ENCODE data around the gene NOXA1. TPM values are rescaled to one million over a fixed set of nuclear protein-coding genes. Genes with fewer than 3 reads are reported as not detected.

The NOXA1 gene
- total RNA-seq, 3 donors from 2014 or later = 2.9 to 13.8 (median 4.6) TPM

- intact Hi-C loops (cut with DNase I; ENCODE audit: low total_unique reads) = no loop called here
- no peak for TF ChIP-seq POLR2AphosphoS5 (IDR thresholded peaks at IDR 0.05)
- TF ChIP-seq CTCF (IDR thresholded peaks at IDR 0.05) = no peak
- TF ChIP-seq POLR2A (IDR thresholded peaks at IDR 0.05) = no peak
- no peaks in the 10 kb centered on the region for H3K9me3 ChIP-seq
- no peak for DNase-seq (ENCODE audit: low spot score in 2 of 2)
- no peak overlapping the region for H3K4me3 ChIP-seq
- H3K27ac ChIP-seq = no peak overlapping the region
- H3K27me3 ChIP-seq = no peaks in the 10 kb centered on the region
- H3K4me1 ChIP-seq = no peaks in the 10 kb centered on the region
- H3K36me3 ChIP-seq = no peaks in the 10 kb centered on the region
These were observed 25.3 kb upstream of the NOXA1 start for GRCh38 chr9:137397675-137398423.

GRCh38 chr9:137398561-137399468 lies 24.4 kb upstream of the NOXA1 start:
- TF ChIP-seq POLR2AphosphoS5 (IDR thresholded peaks at IDR 0.05) (no peak), POLR2A (IDR thresholded peaks at IDR 0.05) (no peak), CTCF (IDR thresholded peaks at IDR 0.05) (no peak)
- no peaks in the 10 kb centered on the region for H3K36me3 ChIP-seq
- DNase-seq (ENCODE audit: low spot score in 2 of 2) = no peak
- no peak overlapping the region for H3K27ac ChIP-seq
- H3K4me3 ChIP-seq = no peak overlapping the region
- no peaks in the 10 kb centered on the region for H3K27me3 ChIP-seq
- intact Hi-C loops (cut with DNase I; ENCODE audit: low total_unique reads) = no loop called here
- no peaks in the 10 kb centered on the region for H3K4me1 ChIP-seq
- no peaks in the 10 kb centered on the region for H3K9me3 ChIP-seq

DNA sequence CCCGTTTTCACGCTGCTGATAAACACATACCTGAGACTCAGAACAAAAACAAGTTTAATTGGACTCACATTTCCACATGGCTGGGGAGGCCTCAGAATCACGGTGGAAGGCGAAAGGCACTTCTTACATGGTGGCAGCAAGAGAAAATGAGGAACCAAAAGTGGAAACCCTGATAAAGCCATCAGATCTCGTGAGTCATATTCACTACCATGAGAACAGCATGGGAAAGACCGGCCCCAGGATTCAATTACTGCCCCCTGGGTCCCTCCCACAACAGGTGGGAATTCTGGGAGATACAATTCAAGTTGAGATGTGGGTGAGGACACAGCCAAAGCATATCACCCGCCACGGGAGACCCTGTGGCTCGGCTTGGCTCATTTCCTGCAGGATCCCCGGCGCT lies 20.4 kb upstream of the NOXA1 start:
- H3K9me3 ChIP-seq = no peaks in the 10 kb centered on the region
- DNase-seq (ENCODE audit: low spot score in 2 of 2) = no peak
- no peak for TF ChIP-seq POLR2AphosphoS5 (IDR thresholded peaks at IDR 0.05)
- no peak for TF ChIP-seq POLR2A (IDR thresholded peaks at IDR 0.05)
- no peak for TF ChIP-seq CTCF (IDR thresholded peaks at IDR 0.05)
- peaks cover 9 to 12% of the 10 kb centered on the region in 2 donors for H3K4me1 ChIP-seq
- no peaks in the 10 kb centered on the region for H3K36me3 ChIP-seq
- intact Hi-C loops (cut with DNase I; ENCODE audit: low total_unique reads) = no loop called here
- no peaks in the 10 kb centered on the region for H3K27me3 ChIP-seq
- H3K4me3 ChIP-seq = no peak overlapping the region
- no peak overlapping the region for H3K27ac ChIP-seq

- no peaks in the 10 kb centered on the region for H3K27me3 ChIP-seq
- no peak for DNase-seq (ENCODE audit: low spot score in 2 of 2)
- peaks cover 9 to 12% of the 10 kb centered on the region in 2 donors for H3K4me1 ChIP-seq
- intact Hi-C loops (cut with DNase I; ENCODE audit: low total_unique reads) = no loop called here
- H3K27ac ChIP-seq = no peak overlapping the region
- H3K9me3 ChIP-seq = no peaks in the 10 kb centered on the region
- TF ChIP-seq POLR2AphosphoS5 (IDR thresholded peaks at IDR 0.05) = no peak
- no peak for TF ChIP-seq CTCF (IDR thresholded peaks at IDR 0.05)
- TF ChIP-seq POLR2A (IDR thresholded peaks at IDR 0.05) = no peak
- H3K4me3 ChIP-seq = no peak overlapping the region
- no peaks in the 10 kb centered on the region for H3K36me3 ChIP-seq
These were observed 19.9 kb upstream of the NOXA1 start for GRCh38 chr9:137403269-137403668.
